ENCODE measurements around the gene ZNRF3. TPM values are rescaled to one million over a fixed set of nuclear protein-coding genes. Genes with fewer than 3 reads are reported as not detected.
A peak's percentile ranks its signal among the peaks of the same experiment; 100 is the strongest.

Gene ZNRF3
- total RNA-seq, 1 donor from 2014 or later: 5.8 TPM

DNA sequence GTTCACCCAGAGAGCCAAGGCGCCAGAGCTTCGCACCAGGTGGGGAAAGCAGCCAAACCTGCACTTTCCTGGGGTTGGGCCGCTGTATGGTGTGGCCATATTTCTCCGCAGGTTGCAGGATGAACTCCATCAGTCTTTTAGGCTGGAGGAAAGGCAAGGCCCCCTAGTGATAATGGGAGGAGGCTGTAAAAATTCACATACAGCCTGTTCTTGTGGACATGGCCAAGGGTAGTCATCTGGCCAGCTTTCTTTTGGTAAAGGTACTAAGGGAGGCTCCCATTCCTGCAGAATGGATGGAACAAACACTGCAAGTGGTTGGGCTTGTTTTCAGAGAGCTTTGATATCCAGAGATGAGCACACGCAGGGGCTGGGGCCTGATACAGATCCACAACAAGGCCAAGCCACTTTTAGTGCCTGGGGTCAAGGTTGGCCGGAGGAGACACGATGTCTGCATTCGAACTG, 148.7 kb downstream of the ZNRF3 start:
- FAIRE-seq (no peak), DNase-seq (ENCODE audit: low read depth) (no peak)
- Histone ChIP-seq H4K20me1 (ENCODE audit: insufficient read depth, low read length) (no peaks in the 10 kb centered on the region), H3K36me3 (ENCODE audit: insufficient read depth, low read length) (no peaks in the 10 kb centered on the region), H3K79me2 (ENCODE audit: insufficient read depth, low read length) (no peaks in the 10 kb centered on the region), H3K4me3 (ENCODE audit: insufficient read depth, low read depth, low read length) (peak overlapping the region; percentile 43), H2AFZ (ENCODE audit: low read depth, low read length) (peak overlapping the region; percentile 61), H3K9me3 (ENCODE audit: insufficient read depth, low read depth, low read length) (no peaks in the 10 kb centered on the region), H3K4me2 (ENCODE audit: low read length) (peak overlapping the region; percentile 82), H3K27ac (ENCODE audit: low read depth, low read length) (peak overlapping the region; percentile 97), H3K4me1 (ENCODE audit: insufficient read depth, low read length) (peaks cover 24% of the 10 kb centered on the region), H3K9ac (ENCODE audit: low read length) (peak overlapping the region; percentile 82), H3K27me3 (ENCODE audit: insufficient read depth, low read length) (no peaks in the 10 kb centered on the region)
- H3K9me3 Mint-ChIP-seq (ENCODE audit: unreplicated experiment): no peaks in the 10 kb centered on the region
- H3K27me3 Mint-ChIP-seq (ENCODE audit: low read depth, unreplicated experiment): no peaks in the 10 kb centered on the region
- peaks cover 21% of the 10 kb centered on the region for H3K4me1 Mint-ChIP-seq (ENCODE audit: low read depth, unreplicated experiment)
- H3K36me3 Mint-ChIP-seq (ENCODE audit: low read depth, unreplicated experiment): no peaks in the 10 kb centered on the region
- TF ChIP-seq CTCF (IDR thresholded peaks at IDR 0.05; ENCODE audit: insufficient read depth, low read depth, low read length): no peak
- TF ChIP-seq EZH2 (IDR thresholded peaks at IDR 0.05; ENCODE audit: insufficient read depth, low read length): no peak
- H3K27ac Mint-ChIP-seq (ENCODE audit: unreplicated experiment): peak overlapping the region; percentile 99
- no peak overlapping the region for H3K4me3 Mint-ChIP-seq (ENCODE audit: unreplicated experiment)

- no peak overlapping the region for H3K4me3 Mint-ChIP-seq (ENCODE audit: unreplicated experiment)
- peak overlapping the region; percentile 82 for H3K9ac ChIP-seq (ENCODE audit: low read length)
Observed at GRCh38 chr22:29032584-29032983, 149.2 kb downstream of the ZNRF3 start.

More at GRCh38 chr22:29032584-29032983, 149.2 kb downstream of the ZNRF3 start:
- Histone ChIP-seq H3K36me3 (ENCODE audit: insufficient read depth, low read length) (no peaks in the 10 kb centered on the region), H3K27me3 (ENCODE audit: insufficient read depth, low read length) (no peaks in the 10 kb centered on the region), H3K9me3 (ENCODE audit: insufficient read depth, low read depth, low read length) (no peaks in the 10 kb centered on the region), H4K20me1 (ENCODE audit: insufficient read depth, low read length) (no peaks in the 10 kb centered on the region), H3K4me2 (ENCODE audit: low read length) (peak overlapping the region; percentile 82), H2AFZ (ENCODE audit: low read depth, low read length) (no peak overlapping the region), H3K4me1 (ENCODE audit: insufficient read depth, low read length) (peaks cover 24% of the 10 kb centered on the region), H3K79me2 (ENCODE audit: insufficient read depth, low read length) (no peaks in the 10 kb centered on the region), H3K27ac (ENCODE audit: low read depth, low read length) (peak overlapping the region; percentile 97), H3K4me3 (ENCODE audit: insufficient read depth, low read depth, low read length) (no peak overlapping the region)
- Mint-ChIP-seq H3K4me1 (ENCODE audit: low read depth, unreplicated experiment) (peaks cover 21% of the 10 kb centered on the region), H3K9me3 (ENCODE audit: unreplicated experiment) (no peaks in the 10 kb centered on the region), H3K27ac (ENCODE audit: unreplicated experiment) (peak overlapping the region; percentile 99), H3K27me3 (ENCODE audit: low read depth, unreplicated experiment) (no peaks in the 10 kb centered on the region), H3K36me3 (ENCODE audit: low read depth, unreplicated experiment) (no peaks in the 10 kb centered on the region)
- TF ChIP-seq EZH2 (IDR thresholded peaks at IDR 0.05; ENCODE audit: insufficient read depth, low read length) (no peak), CTCF (IDR thresholded peaks at IDR 0.05; ENCODE audit: insufficient read depth, low read depth, low read length) (no peak)
- DNase-seq (ENCODE audit: low read depth) (peak; percentile 19), FAIRE-seq (no peak)
